ENCODE results near the gene FANCE.

FANCE gene

DNA sequence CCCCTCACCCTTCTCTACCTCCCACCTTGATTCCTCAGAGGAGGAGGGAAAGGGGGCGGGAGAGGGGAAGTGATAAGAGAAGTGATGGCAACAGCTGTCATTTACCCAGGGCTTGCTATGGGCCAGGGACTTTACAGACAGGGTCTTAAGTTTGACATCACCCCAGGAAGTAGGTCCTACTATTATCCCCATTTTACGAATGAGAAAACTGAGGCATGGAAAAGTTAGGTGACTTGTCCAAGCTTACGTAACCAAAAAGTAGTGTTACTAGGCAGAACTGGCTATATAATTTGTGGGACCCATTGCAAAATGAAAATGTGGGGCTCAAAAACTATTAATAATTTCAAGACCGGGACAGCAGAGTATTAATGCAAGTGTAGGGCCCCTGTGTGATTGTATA is 10.5 kb upstream of the FANCE start:
- H3K27ac ChIP-seq (ENCODE audit: low read depth, low read length): no peak overlapping the region
- no peaks in the 10 kb centered on the region for H3K36me3 ChIP-seq (ENCODE audit: control insufficient read depth, low read length)
- no peak overlapping the region for H3K4me3 ChIP-seq (ENCODE audit: low read length)
- H3K4me2 ChIP-seq (ENCODE audit: low read length): no peak overlapping the region
- no peaks in the 10 kb centered on the region for H3K9me3 ChIP-seq (ENCODE audit: control insufficient read depth, insufficient read depth, low read length)
- no peaks in the 10 kb centered on the region for H4K20me1 ChIP-seq (ENCODE audit: control insufficient read depth, insufficient read depth, low read depth, low read length)
- H3F3A ChIP-seq (ENCODE audit: control insufficient read depth, insufficient read depth): no peaks in the 10 kb centered on the region
- H3K4me1 ChIP-seq (ENCODE audit: control insufficient read depth, low read length): no peaks in the 10 kb centered on the region
- H3K9me2 ChIP-seq (replicated peaks; ENCODE audit: control insufficient read depth, low read length): no peaks in the 10 kb centered on the region
- TF ChIP-seq EZH2phosphoT487 (IDR thresholded peaks at IDR 0.05; ENCODE audit: borderline replicate concordance, low read length): no peak
- TF ChIP-seq, protein P1, sequence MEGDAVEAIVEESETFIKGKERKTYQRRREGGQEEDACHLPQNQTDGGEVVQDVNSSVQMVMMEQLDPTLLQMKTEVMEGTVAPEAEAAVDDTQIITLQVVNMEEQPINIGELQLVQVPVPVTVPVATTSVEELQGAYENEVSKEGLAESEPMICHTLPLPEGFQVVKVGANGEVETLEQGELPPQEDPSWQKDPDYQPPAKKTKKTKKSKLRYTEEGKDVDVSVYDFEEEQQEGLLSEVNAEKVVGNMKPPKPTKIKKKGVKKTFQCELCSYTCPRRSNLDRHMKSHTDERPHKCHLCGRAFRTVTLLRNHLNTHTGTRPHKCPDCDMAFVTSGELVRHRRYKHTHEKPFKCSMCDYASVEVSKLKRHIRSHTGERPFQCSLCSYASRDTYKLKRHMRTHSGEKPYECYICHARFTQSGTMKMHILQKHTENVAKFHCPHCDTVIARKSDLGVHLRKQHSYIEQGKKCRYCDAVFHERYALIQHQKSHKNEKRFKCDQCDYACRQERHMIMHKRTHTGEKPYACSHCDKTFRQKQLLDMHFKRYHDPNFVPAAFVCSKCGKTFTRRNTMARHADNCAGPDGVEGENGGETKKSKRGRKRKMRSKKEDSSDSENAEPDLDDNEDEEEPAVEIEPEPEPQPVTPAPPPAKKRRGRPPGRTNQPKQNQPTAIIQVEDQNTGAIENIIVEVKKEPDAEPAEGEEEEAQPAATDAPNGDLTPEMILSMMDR (IDR thresholded peaks at IDR 0.05; ENCODE audit: low read depth, low read length, poor library complexity, severe bottlenecking): no peak
- H3K27me3 ChIP-seq (ENCODE audit: control insufficient read depth, low read length): no peaks in the 10 kb centered on the region
- H3K79me2 ChIP-seq (ENCODE audit: control insufficient read depth, low read length): no peaks in the 10 kb centered on the region

DNA sequence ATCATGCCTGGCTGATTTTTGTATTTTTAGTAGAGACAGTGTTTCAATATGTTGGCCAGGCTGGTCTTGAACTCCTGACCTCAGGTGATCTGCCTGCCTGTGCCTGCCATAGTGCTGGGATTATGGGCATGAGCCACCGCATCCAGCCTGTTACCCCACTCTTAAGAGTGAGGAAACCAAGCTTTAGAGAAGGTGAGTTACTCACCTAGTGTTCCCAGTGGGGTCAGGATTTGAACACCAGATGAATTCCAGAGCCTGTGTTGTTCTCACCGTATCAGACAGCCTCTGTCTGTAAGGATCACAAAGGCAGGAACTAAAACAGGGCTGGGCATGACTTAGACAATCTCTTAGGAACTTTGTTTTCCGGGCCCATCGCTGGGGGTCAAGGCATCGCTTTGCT is 9.4 kb upstream of the FANCE start:
- Histone ChIP-seq H3K4me1 (ENCODE audit: control insufficient read depth, low read length) (no peaks in the 10 kb centered on the region), H3K4me3 (ENCODE audit: low read length) (no peak overlapping the region), H3K79me2 (ENCODE audit: control insufficient read depth, low read length) (no peaks in the 10 kb centered on the region), H3K36me3 (ENCODE audit: control insufficient read depth, low read length) (no peaks in the 10 kb centered on the region), H3K27ac (ENCODE audit: low read depth, low read length) (no peak overlapping the region), H3K9me3 (ENCODE audit: control insufficient read depth, insufficient read depth, low read length) (no peaks in the 10 kb centered on the region), H3K4me2 (ENCODE audit: low read length) (no peak overlapping the region), H3F3A (ENCODE audit: control insufficient read depth, insufficient read depth) (no peaks in the 10 kb centered on the region), H3K9me2 (replicated peaks; ENCODE audit: control insufficient read depth, low read length) (no peaks in the 10 kb centered on the region), H4K20me1 (ENCODE audit: control insufficient read depth, insufficient read depth, low read depth, low read length) (no peaks in the 10 kb centered on the region), H3K27me3 (ENCODE audit: control insufficient read depth, low read length) (no peaks in the 10 kb centered on the region)
- TF ChIP-seq EZH2phosphoT487 (IDR thresholded peaks at IDR 0.05; ENCODE audit: borderline replicate concordance, low read length): no peak
- TF ChIP-seq, protein P1 (IDR thresholded peaks at IDR 0.05; ENCODE audit: low read depth, low read length, poor library complexity, severe bottlenecking): no peak

DNA sequence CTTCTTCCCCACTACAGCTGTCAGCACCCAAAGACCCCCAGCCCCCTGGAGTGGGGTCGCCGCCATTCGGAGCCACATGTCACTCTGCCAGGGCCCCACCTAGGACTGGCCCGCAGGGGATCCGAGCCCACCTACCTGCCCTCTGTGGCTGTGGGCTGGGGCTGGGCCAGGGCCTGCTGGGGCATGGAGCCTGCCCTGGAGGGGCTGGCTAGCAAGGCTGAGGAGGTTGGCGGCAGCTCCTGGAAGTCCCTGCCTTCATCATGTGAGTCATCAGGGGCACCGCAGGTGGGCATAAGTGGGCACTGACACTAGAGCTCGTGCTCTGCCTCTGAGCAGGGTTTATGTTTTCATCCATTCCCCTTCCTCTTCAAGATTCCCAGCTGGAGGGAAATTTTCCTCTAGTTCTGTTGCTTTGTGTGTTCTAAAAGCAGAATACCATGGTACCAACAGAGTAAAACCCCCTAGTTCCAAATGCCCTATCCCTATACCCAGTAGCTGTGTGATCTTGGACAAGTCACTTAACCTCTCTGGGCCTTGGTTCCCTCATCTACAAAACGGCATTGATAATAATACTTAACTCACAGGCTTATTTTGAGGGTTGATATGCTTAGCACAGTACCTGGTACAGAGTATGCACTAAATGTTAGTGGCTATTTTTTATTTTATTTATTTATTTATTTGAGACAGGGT is 8.7 kb upstream of the FANCE start:
- H3K4me1 ChIP-seq (ENCODE audit: control insufficient read depth, low read length): no peaks in the 10 kb centered on the region
- H3K9me2 ChIP-seq (replicated peaks; ENCODE audit: control insufficient read depth, low read length): no peaks in the 10 kb centered on the region
- no peaks in the 10 kb centered on the region for H3K36me3 ChIP-seq (ENCODE audit: control insufficient read depth, low read length)
- H3K27me3 ChIP-seq (ENCODE audit: control insufficient read depth, low read length): no peaks in the 10 kb centered on the region
- H3K79me2 ChIP-seq (ENCODE audit: control insufficient read depth, low read length): no peaks in the 10 kb centered on the region
- H3K9me3 ChIP-seq (ENCODE audit: control insufficient read depth, insufficient read depth, low read length): no peaks in the 10 kb centered on the region
- H3K4me2 ChIP-seq (ENCODE audit: low read length): no peak overlapping the region
- TF ChIP-seq, protein P1 (IDR thresholded peaks at IDR 0.05; ENCODE audit: low read depth, low read length, poor library complexity, severe bottlenecking): no peak
- H3K27ac ChIP-seq (ENCODE audit: low read depth, low read length): no peak overlapping the region
- no peaks in the 10 kb centered on the region for H3F3A ChIP-seq (ENCODE audit: control insufficient read depth, insufficient read depth)
- no peak overlapping the region for H3K4me3 ChIP-seq (ENCODE audit: low read length)
- no peaks in the 10 kb centered on the region for H4K20me1 ChIP-seq (ENCODE audit: control insufficient read depth, insufficient read depth, low read depth, low read length)

All from DOHH2 (cell line).